ENCODE data around the gene ZG16. TPM values are rescaled to one million over a fixed set of nuclear protein-coding genes. Genes with fewer than 3 reads are reported as not detected.
"Not testable (repeated sequence)": the region's sequence is repeated elsewhere in the genome, so short reads cannot be mapped to it uniquely, and the experiment has no call there.

ZG16 gene
- total and polyA plus RNA-seq, 12 donors, result 0.01 TPM; not detected in 11

DNA sequence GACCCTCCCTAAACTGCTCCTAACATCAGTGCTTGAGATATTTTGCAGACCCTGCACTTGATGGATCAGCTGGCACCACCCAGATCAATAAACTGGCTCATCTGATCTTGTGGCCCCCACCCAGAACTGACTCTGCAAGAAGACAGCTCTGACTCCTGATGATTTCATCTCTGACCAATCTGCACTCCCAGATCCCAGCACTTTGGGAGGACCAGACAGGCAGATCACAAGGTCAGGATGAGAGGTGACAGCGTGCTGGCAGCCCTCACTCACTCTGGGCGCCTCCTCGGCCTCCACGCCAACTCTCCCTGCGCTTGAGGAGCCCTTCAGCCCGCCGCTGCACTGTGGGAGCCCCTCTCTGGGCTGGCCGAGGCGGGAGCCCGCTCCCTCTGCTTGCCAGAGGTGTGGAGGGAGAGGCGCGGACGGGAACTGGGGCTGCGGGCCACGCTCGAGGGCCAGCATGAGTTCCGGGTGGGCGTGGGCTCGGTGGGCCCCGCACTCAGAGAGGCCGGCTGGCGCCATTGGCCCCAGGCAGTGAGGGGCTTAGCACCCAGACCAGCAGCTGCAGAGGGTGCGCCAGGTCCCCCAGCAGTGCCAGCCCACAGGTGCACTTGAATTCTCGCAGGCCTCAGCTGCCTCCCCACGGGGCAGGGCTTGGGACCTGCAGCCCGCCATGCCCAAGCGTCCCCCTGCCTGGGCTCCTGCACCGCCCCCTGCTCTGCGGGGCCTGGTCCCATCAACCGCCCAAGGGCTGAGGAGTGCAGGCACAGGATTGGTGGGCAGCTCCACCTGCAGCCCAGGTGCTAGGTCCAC, 29.9 kb upstream of the ZG16 start:
- Histone ChIP-seq H3K36me3 (peaks cover 0 to 12% (median 0%) of the 10 kb centered on the region in 9 donors), H3K27me3 (peaks cover 0 to 6% (median 0%) of the 10 kb centered on the region in 7 donors), H3K27ac (no peak overlapping the region), H3K4me1 (peaks cover 0 to 26% (median 0%) of the 10 kb centered on the region in 9 donors), H3K9me3 (peaks cover 0 to 6% (median 0%) of the 10 kb centered on the region in 11 donors), H3K4me3 (no peak overlapping the region)
- WGBS, 2 donors, result 94% methylated on average over 30 of the region's 30 CpGs
- DNase-seq (no peak), ATAC-seq (peak in 1 of 8 donors; percentile 24)
- intact Hi-C loops (cut with DNase I), result no loop called here
- no peak for TF ChIP-seq CTCF (IDR thresholded peaks at IDR 0.05)

- peaks cover 0 to 20% (median 0%) of the 10 kb centered on the region in 9 donors for H3K4me1 ChIP-seq
- intact Hi-C loops (cut with DNase I); H3K27ac ChIP-seq: not testable (repeated sequence)
These were observed 29.3 kb upstream of the ZG16 start for GRCh38 chr16:29748760-29749149.

GRCh38 chr16:29753516-29753915, 24.5 kb upstream of the ZG16 start:
- 47 to 66% methylated on average over 1 of the region's 1 CpG for WGBS, 2 donors
- Histone ChIP-seq H3K4me3 (no peak overlapping the region), H3K27me3 (peaks cover 0 to 3% (median 0%) of the 10 kb centered on the region in 7 donors), H3K36me3 (no peaks in the 10 kb centered on the region), H3K27ac (no peak overlapping the region), H3K4me1 (peaks cover 0 to 4% (median 0%) of the 10 kb centered on the region in 9 donors), H3K9me3 (no peaks in the 10 kb centered on the region)
- no peak for TF ChIP-seq CTCF (IDR thresholded peaks at IDR 0.05)
- intact Hi-C loops (cut with DNase I), result no loop called here
- no peak for DNase-seq
- no peak for ATAC-seq

More at GRCh38 chr16:29748760-29749149, 29.3 kb upstream of the ZG16 start:
- DNase-seq, H3K27me3 ChIP-seq, ATAC-seq, H3K9me3 ChIP-seq, H3K4me3 ChIP-seq, H3K36me3 ChIP-seq: not testable (repeated sequence)
- 67 to 74% methylated on average over 4 of the region's 4 CpGs for WGBS, 2 donors

GRCh38 chr16:29756654-29757053, 21.4 kb upstream of the ZG16 start:
- Histone ChIP-seq H3K4me1 (no peaks in the 10 kb centered on the region), H3K4me3 (no peak overlapping the region), H3K9me3 (no peaks in the 10 kb centered on the region), H3K27me3 (peaks cover 0 to 3% (median 0%) of the 10 kb centered on the region in 7 donors), H3K27ac (no peak overlapping the region), H3K36me3 (no peaks in the 10 kb centered on the region)
- WGBS, 2 donors, result 58 to 75% methylated on average over 1 of the region's 1 CpG
- ATAC-seq (no peak), DNase-seq (no peak)
- TF ChIP-seq CTCF (IDR thresholded peaks at IDR 0.05), result no peak
- intact Hi-C loops (cut with DNase I), result no loop called here

DNA sequence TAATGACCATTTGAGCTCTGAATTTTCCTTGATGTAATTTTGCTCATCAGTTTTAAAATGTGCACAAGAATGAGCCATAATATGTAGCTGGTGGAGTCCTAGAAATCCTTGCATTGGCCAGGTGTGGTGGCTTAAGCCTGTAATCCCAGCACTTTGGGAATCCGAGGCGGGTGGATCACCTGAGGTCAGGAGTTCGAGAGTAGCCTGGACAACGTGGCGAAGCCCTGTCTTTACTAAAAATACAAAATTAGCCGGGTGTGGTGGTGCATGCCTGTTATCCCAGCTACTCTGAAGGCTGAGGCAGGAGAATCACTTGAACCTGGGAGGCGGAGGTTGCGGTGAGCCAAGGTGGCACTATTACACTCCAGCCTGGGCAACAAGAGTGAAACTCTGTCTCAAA, 21.0 kb upstream of the ZG16 start:
- H3K27ac ChIP-seq; H3K4me1 ChIP-seq; intact Hi-C loops (cut with DNase I); H3K4me3 ChIP-seq; H3K9me3 ChIP-seq; H3K36me3 ChIP-seq; H3K27me3 ChIP-seq; DNase-seq; ATAC-seq: not testable (repeated sequence)
- 77 to 82% methylated on average over 8 of the region's 8 CpGs for WGBS, 2 donors
